Mesenchymal stem cell (in vitro differentiated cells and primary cell): ENCODE results near the gene FAM47A. TPM values are rescaled to one million over a fixed set of nuclear protein-coding genes. Genes with fewer than 3 reads are reported as not detected.

Experiments
- DNase-seq: peaks from one replicate; pipeline ENCODE4 v3.0.0-alpha.2; 2013
- H2AFZ ChIP-seq: one replicate; pipeline ENCODE4 v1.6.1; 2013; ENCODE audit warnings: low read depth, mild to moderate bottlenecking, control low read depth, inconsistent platforms, low read length, moderate library complexity
- H2AK5ac ChIP-seq: 2 replicates; pipeline ENCODE4 v1.6.1; 2013; ENCODE audit warnings: low read length, moderate library complexity, mild to moderate bottlenecking, inconsistent platforms; ENCODE audit not compliant: severe bottlenecking
- H2BK120ac ChIP-seq: one replicate; pipeline ENCODE4 v1.6.1; 2013; ENCODE audit warnings: low read depth, mild to moderate bottlenecking, inconsistent platforms, low read length, moderate library complexity
- H2BK12ac ChIP-seq, 2 experiments: one replicate each; pipeline ENCODE4 v1.6.1; 2013; ENCODE audit warnings: inconsistent platforms in 2 of 2, low read length in 2 of 2, mild to moderate bottlenecking in 2 of 2, moderate library complexity in 2 of 2, control low read depth in 1 of 2
- H2BK15ac ChIP-seq: one replicate; pipeline ENCODE4 v1.6.1; 2013; ENCODE audit warnings: mild to moderate bottlenecking, low read depth, inconsistent platforms; ENCODE audit not compliant: poor library complexity, severe bottlenecking
- H2BK5ac ChIP-seq: 2 replicates; pipeline ENCODE4 v1.6.1; 2013; ENCODE audit warnings: low read depth, mild to moderate bottlenecking, low read length, control low read depth, inconsistent platforms; ENCODE audit not compliant: poor library complexity, severe bottlenecking
- H3K14ac ChIP-seq, 2 experiments: one replicate each; pipeline ENCODE4 v1.6.1; 2013; ENCODE audit warnings: inconsistent platforms in 2 of 2, low read length in 2 of 2, control low read depth in 1 of 2, mild to moderate bottlenecking in 1 of 2, moderate library complexity in 1 of 2
- H3K18ac ChIP-seq, 2 experiments: one replicate each; pipeline ENCODE4 v1.6.1; 2013; ENCODE audit warnings: inconsistent platforms in 2 of 2, low read length in 2 of 2, control low read depth in 1 of 2, low read depth in 1 of 2, mild to moderate bottlenecking in 1 of 2
- H3K23ac ChIP-seq, 2 experiments: one replicate each; pipeline ENCODE4 v1.6.1; 2013; ENCODE audit warnings: inconsistent platforms in 2 of 2, low read length in 2 of 2, mild to moderate bottlenecking in 2 of 2, moderate library complexity in 2 of 2, control low read depth in 1 of 2
- H3K27ac ChIP-seq: 2 replicates; pipeline ENCODE4 v1.5.1; 2013; ENCODE audit warnings: mild to moderate bottlenecking, moderate library complexity, low read length, control low read depth, inconsistent platforms; ENCODE audit not compliant: poor library complexity, severe bottlenecking
- H3K27me3 ChIP-seq, 2 experiments: 2 replicates each; pipeline versions ENCODE4 v1.6.1 to v1.7.0; 2013; ENCODE audit warnings: low read length in 2 of 2, mild to moderate bottlenecking in 2 of 2, moderate library complexity in 2 of 2, control low read depth in 1 of 2, inconsistent platforms in 1 of 2; ENCODE audit not compliant: control insufficient read depth in 1 of 2, insufficient read depth in 1 of 2
- H3K36me3 ChIP-seq, 2 experiments: 2 replicates each; pipeline versions ENCODE4 v1.6.1 to v1.7.0; 2013; ENCODE audit warnings: low read length in 2 of 2, control low read depth in 1 of 2, inconsistent platforms in 1 of 2, low read depth in 1 of 2, mild to moderate bottlenecking in 1 of 2; ENCODE audit not compliant: insufficient read depth in 2 of 2, control insufficient read depth in 1 of 2
- H3K4ac ChIP-seq, 2 experiments: one replicate each; pipeline ENCODE4 v1.6.1; 2013; ENCODE audit warnings: inconsistent platforms in 2 of 2, low read length in 2 of 2, mild to moderate bottlenecking in 2 of 2, moderate library complexity in 2 of 2, control low read depth in 1 of 2, low read depth in 1 of 2
- H3K4me1 ChIP-seq: 2 replicates; pipeline ENCODE4 v1.6.1; 2013; ENCODE audit warnings: low read depth, low read length, control low read depth; ENCODE audit not compliant: control insufficient read depth, insufficient read depth
- H3K4me2 ChIP-seq: 2 replicates; pipeline ENCODE4 v1.6.1; 2013; ENCODE audit warnings: low read length, mild to moderate bottlenecking, inconsistent platforms; ENCODE audit not compliant: poor library complexity, severe bottlenecking
- H3K4me3 ChIP-seq, 2 experiments: 2 replicates each; pipeline versions ENCODE4 v1.5.1 to v1.7.0; 2013; ENCODE audit warnings: low read length in 2 of 2, mild to moderate bottlenecking in 2 of 2, control low read depth in 1 of 2, low read depth in 1 of 2; ENCODE audit not compliant: insufficient read depth in 1 of 2
- H3K79me1 ChIP-seq: replicated peaks from 2 replicates; pipeline ENCODE4 v1.6.1; 2013; ENCODE audit warnings: mild to moderate bottlenecking, control low read depth, low read length, inconsistent platforms; ENCODE audit not compliant: poor library complexity, severe bottlenecking
- H3K9ac ChIP-seq: 2 replicates; pipeline ENCODE4 v1.7.0; 2013; ENCODE audit warnings: mild to moderate bottlenecking, low read length, moderate library complexity
- H3K9me3 ChIP-seq: 2 replicates; pipeline ENCODE4 v1.7.0; 2013; ENCODE audit warnings: mild to moderate bottlenecking, low read length; ENCODE audit not compliant: control insufficient read depth
- H4K8ac ChIP-seq: one replicate; pipeline ENCODE4 v1.6.1; 2013; ENCODE audit warnings: inconsistent platforms, mild to moderate bottlenecking, low read length, moderate library complexity
- H4K91ac ChIP-seq: one replicate; pipeline ENCODE4 v1.6.1; 2013; ENCODE audit warnings: mild to moderate bottlenecking, low read length, inconsistent platforms
- WGBS: methylation state at CpG from one replicate; pipeline ENCODE4 v1.1.7; 2013; ENCODE audit warnings: mixed read lengths; 5-methylcytosine and 5-hydroxymethylcytosine counted together
- polyA plus RNA-seq, 2 experiments: library from polyadenylated mRNA; stranded (reverse); fragments of 200-250 nt; gene quantifications; one replicate each; pipeline ENCODE4 v1.2.3, GENCODE V29; 2013

The FAM47A gene
- not detected for polyA plus RNA-seq (2013, experiment 1 of 2)
- not detected for polyA plus RNA-seq (2013, experiment 2 of 2)

- H3K14ac ChIP-seq = no peak within 1 kb of the TSS
- H2AK5ac ChIP-seq = no peak within 1 kb of the TSS
- no peak within 1 kb of the TSS for H2BK120ac ChIP-seq
- 82% methylated on average over 13 of the region's 25 CpGs for WGBS
- DNase-seq = no peak
- H2BK12ac ChIP-seq = no peak within 1 kb of the TSS
- H2BK15ac ChIP-seq = no peak within 1 kb of the TSS
- no peak within 1 kb of the TSS for H3K18ac ChIP-seq
- H3K79me1 ChIP-seq = no peaks in the 10 kb centered on the region
- no peaks in the 10 kb centered on the region for H3K27me3 ChIP-seq
- H3K36me3 ChIP-seq = no peaks in the 10 kb centered on the region
- no peak within 1 kb of the TSS for H3K4ac ChIP-seq
- no peaks in the 10 kb centered on the region for H3K4me1 ChIP-seq
- no peak within 1 kb of the TSS for H3K27ac ChIP-seq
- H3K9me3 ChIP-seq = peaks cover 7% of the 10 kb centered on the region
- H4K91ac ChIP-seq = no peak within 1 kb of the TSS
- no peak within 1 kb of the TSS for H4K8ac ChIP-seq
- H2AFZ ChIP-seq = no peak within 1 kb of the TSS
- H3K4me3 ChIP-seq = no peak within 1 kb of the TSS
- H3K9ac ChIP-seq = no peak within 1 kb of the TSS
- no peak within 1 kb of the TSS for H2BK5ac ChIP-seq
- no peak within 1 kb of the TSS for H3K4me2 ChIP-seq
- H3K23ac ChIP-seq = no peak within 1 kb of the TSS
Measured at GRCh38 chrX:34132028-34132427, at the start of gene FAM47A. Gene FAM47A (minus strand): TSS chrX:34132314. CDS start chrX:34132278, 36 bp downstream.

DNA sequence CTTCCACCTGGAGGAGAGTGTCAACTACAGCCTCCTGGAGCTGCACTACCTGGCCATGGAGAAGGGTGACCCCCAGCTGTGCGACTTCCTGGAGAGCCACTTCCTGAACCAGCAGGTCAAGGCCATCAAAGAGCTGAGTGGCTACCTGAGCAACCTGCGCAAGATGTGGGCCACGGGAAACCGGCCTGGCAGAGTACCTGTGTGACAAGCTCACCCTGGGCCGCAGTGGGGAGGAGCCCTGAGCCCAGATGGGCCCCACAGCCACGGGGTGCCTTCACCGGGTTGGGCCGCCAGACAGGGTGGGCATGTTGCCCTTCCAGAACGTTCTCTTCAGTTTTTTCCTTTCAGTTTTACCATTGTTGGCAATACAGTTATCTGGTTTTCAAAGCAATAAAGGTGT, 15.2 kb upstream of the FAM47A start:
- Histone ChIP-seq H3K27ac (no peak overlapping the region), H2BK15ac (no peak overlapping the region), H3K79me1 (no peaks in the 10 kb centered on the region), H3K23ac (no peak overlapping the region), H4K8ac (no peak overlapping the region), H3K36me3 (no peaks in the 10 kb centered on the region), H4K91ac (no peak overlapping the region), H3K18ac (no peak overlapping the region), H2AFZ (no peak overlapping the region), H3K14ac (no peak overlapping the region), H3K4me1 (no peaks in the 10 kb centered on the region), H3K4me3 (no peak overlapping the region), H2BK120ac (no peak overlapping the region), H2BK5ac (no peak overlapping the region), H2BK12ac (no peak overlapping the region), H3K4ac (no peak overlapping the region), H3K9ac (no peak overlapping the region), H3K27me3 (no peaks in the 10 kb centered on the region), H2AK5ac (no peak overlapping the region), H3K9me3 (no peaks in the 10 kb centered on the region), H3K4me2 (no peak overlapping the region)
- DNase-seq = no peak
- WGBS = 85% methylated on average over 6 of the region's 9 CpGs

- Histone ChIP-seq H3K79me1 (no peaks in the 10 kb centered on the region), H2BK12ac (no peak overlapping the region)
Measured at GRCh38 chrX:34146906-34147305, 14.8 kb upstream of the FAM47A start.

GRCh38 chrX:34144246-34144645, 12.1 kb upstream of the FAM47A start:
- no peak overlapping the region for H4K8ac ChIP-seq
- no peaks in the 10 kb centered on the region for H3K79me1 ChIP-seq
- no peak overlapping the region for H3K23ac ChIP-seq
- H3K4me2 ChIP-seq = no peak overlapping the region
- H2BK15ac ChIP-seq = no peak overlapping the region
- no peak overlapping the region for H3K9ac ChIP-seq
- H4K91ac ChIP-seq = no peak overlapping the region
- H3K4me1 ChIP-seq = no peaks in the 10 kb centered on the region
- H3K18ac ChIP-seq = no peak overlapping the region
- no CpG with 5 or more reads among the region's 2 CpGs for WGBS
- no peak overlapping the region for H2AK5ac ChIP-seq
- H2BK5ac ChIP-seq = no peak overlapping the region
- H3K36me3 ChIP-seq = no peaks in the 10 kb centered on the region
- no peak overlapping the region for H3K27ac ChIP-seq
- no peak overlapping the region for H3K14ac ChIP-seq
- no peak for DNase-seq
- no peaks in the 10 kb centered on the region for H3K27me3 ChIP-seq
- no peak overlapping the region for H3K4ac ChIP-seq
- H3K4me3 ChIP-seq = no peak overlapping the region
- H3K9me3 ChIP-seq = no peaks in the 10 kb centered on the region
- H2AFZ ChIP-seq = no peak overlapping the region
- no peak overlapping the region for H2BK120ac ChIP-seq
- H2BK12ac ChIP-seq = no peak overlapping the region

More at GRCh38 chrX:34146906-34147305, 14.8 kb upstream of the FAM47A start:
- H2AFZ ChIP-seq = no peak overlapping the region
- no peak overlapping the region for H3K23ac ChIP-seq
- H4K8ac ChIP-seq = no peak overlapping the region
- no peak overlapping the region for H3K14ac ChIP-seq
- H2AK5ac ChIP-seq = no peak overlapping the region
- no peak for DNase-seq
- no peak overlapping the region for H2BK120ac ChIP-seq
- no peak overlapping the region for H3K4ac ChIP-seq
- H3K4me3 ChIP-seq = no peak overlapping the region
- no peaks in the 10 kb centered on the region for H3K4me1 ChIP-seq
- no peak overlapping the region for H2BK15ac ChIP-seq
- no peaks in the 10 kb centered on the region for H3K27me3 ChIP-seq
- H3K36me3 ChIP-seq = no peaks in the 10 kb centered on the region
- no peak overlapping the region for H3K27ac ChIP-seq
- no peak overlapping the region for H2BK5ac ChIP-seq
- WGBS = 96% methylated on average over 30 of the region's 30 CpGs
- H3K9me3 ChIP-seq = no peaks in the 10 kb centered on the region
- H3K9ac ChIP-seq = no peak overlapping the region
- H3K4me2 ChIP-seq = no peak overlapping the region
- no peak overlapping the region for H4K91ac ChIP-seq
- H3K18ac ChIP-seq = no peak overlapping the region
